GM18951 (cell line): ENCODE results near the gene TAS2R46.
"Not testable (repeated sequence)": the region's sequence is repeated elsewhere in the genome, so short reads cannot be mapped to it uniquely, and the experiment has no call there.

Experiments
- POLR2A ChIP-seq: IDR thresholded peaks from 4 replicates; pipeline ENCODE4 v1.6.1; 2011; ENCODE audit warnings: mild to moderate bottlenecking; ENCODE audit not compliant: insufficient read length, insufficient read depth; ENCODE audit errors: extremely low read depth
- in situ Hi-C: fragments of 300-500 bp; cut with MboI; formaldehyde crosslinking; loops from one replicate; pipeline ENCODE4 v1.12.0; 2022; ENCODE audit warnings: low sequenced_read_pairs, mixed read lengths, inconsistent platforms; ENCODE audit not compliant: unreplicated experiment

TAS2R46 gene, protein sequence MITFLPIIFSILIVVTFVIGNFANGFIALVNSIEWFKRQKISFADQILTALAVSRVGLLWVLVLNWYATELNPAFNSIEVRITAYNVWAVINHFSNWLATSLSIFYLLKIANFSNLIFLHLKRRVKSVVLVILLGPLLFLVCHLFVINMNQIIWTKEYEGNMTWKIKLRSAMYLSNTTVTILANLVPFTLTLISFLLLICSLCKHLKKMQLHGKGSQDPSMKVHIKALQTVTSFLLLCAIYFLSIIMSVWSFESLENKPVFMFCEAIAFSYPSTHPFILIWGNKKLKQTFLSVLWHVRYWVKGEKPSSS

DNA sequence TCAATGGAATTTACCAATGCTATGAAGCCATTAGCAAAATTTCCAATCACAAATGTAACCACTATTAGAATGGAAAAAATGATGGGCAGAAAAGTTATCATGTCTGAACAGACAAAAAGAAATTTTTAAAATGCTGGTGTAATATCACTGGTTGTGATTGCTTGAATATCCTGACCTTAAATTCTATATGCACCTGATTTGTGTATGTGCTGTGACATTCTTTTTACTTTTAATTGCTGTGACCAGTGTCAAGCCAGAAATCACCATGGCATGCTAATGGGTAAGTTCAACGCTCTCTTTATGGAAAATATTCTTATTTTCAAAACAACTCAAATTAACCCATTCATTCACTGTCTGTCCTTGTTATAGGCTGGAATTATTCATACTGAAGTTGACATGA lies at the start of gene TAS2R46:
Gene TAS2R46 (minus strand): TSS at position 101 of the 400 bp plus-strand sequence. CDS start 0 bp downstream, at position 101.
- in situ Hi-C loops: not testable (repeated sequence)

DNA sequence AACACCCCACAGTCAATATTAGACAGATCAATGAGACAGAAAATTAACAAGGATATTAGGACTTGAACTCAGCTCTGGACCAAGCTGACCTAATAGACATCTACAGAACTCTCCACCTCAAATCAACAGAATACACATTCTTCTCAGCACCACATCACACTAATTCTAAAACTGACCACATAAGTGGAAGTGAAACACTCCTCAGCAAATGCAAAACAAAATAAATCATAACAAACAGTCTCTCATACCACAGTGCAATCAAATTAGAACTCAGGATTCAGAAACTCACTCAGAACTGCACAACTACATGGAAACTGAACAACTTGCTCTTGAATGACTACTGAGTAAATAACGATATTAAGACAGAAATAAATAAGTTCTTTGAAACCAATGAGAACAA lies 49.1 kb upstream of the TAS2R46 start:
- in situ Hi-C loops: not testable (repeated sequence)

DNA sequence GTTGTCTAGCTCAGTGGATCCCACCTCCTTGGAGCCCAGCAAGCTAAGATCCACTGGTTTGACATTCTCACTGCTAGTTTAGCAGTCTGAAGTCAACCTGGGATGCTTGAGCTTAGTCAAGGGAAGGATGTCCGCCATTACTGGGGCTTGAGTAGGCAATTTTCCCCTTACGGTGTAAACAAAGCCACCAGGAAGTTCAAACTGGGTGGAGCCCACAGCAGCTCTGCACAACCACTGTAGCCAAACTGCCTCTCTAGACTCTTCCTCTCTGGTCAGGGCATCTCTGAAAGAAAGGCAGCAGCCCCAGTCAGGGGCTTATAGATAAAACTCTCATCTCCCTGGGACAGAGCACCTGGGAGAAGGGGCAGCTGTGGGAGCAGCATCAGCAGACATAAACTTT lies 46.8 kb upstream of the TAS2R46 start:
- in situ Hi-C loops: no loop called here
- no peak for TF ChIP-seq POLR2A

DNA sequence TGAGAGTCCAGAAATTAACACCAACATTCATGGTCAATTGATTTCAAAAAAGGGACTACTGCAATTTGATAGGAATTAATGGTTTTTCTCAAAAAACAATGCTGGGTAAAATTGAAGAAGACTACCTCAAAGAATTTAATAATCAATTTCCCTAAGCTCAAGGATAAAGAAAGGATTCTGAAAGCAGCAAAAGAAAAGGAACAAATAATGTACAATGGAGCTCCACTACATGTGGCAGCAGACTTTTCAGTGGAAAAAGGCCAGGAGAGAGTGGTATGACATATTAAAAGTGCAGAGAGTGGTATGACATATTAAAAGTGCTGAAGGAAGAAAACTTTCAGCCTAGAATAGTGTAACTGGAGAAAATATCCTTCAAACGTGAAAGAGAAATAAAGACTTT lies 45.6 kb upstream of the TAS2R46 start:
- in situ Hi-C loops: no loop called here
- TF ChIP-seq POLR2A: no peak

DNA sequence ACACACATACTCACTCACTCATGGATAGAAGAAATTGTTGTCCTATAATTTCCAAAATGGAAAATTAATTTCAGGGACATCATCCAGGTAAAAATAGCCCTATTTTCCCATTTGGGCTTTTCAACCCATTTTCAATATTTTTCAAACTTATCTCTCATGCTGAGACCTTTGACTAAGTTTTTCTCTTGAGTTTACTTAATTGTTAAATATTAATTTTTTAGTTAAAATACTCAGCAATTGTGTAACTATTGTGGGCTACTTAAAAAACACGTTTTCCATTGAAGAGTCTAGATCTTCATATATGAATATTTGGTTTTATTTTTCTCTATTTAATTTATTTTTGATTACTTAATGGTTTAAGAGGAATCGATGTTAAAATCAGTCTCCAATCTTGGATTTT lies 44.2 kb upstream of the TAS2R46 start:
- no peak for TF ChIP-seq POLR2A
- in situ Hi-C loops: no loop called here

DNA sequence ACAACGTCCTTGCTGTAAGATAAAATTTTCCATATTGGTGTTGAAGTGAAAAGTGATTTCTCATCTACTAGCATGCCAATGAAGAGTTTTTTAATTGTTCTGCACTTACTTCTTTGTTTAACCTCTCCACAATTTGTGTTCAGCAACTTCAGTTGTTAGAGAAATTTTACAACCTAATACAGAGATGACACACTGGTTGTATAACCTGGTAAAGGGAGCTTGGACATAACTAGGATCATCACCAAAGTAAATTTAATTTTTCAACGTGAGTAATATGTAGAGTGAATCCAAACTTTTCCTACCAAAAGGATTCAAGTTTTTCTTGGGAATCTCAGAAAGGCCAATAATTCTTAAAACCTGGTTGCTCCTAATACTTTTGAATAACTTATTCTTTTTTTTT lies 43.5 kb upstream of the TAS2R46 start:
- TF ChIP-seq POLR2A: no peak
- in situ Hi-C loops: no loop called here

DNA sequence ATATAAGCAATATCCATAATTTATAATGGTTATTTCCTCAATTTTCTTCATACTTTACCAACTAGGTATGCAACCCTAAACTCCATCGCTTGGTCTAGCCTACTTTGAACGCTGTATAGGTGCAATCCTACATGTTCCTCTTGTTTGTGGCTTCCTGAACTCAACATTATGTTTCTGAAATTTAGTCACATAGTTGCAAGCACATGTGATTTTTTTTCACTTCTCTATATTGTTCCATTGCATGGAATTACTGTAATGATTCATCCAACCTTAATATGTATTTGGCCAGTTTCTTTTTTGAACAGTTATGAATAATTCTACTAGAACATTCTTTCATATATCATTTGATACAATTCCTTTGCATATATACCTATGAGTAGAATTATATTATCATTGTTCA lies 32.8 kb upstream of the TAS2R46 start:
- in situ Hi-C loops: not testable (repeated sequence)

DNA sequence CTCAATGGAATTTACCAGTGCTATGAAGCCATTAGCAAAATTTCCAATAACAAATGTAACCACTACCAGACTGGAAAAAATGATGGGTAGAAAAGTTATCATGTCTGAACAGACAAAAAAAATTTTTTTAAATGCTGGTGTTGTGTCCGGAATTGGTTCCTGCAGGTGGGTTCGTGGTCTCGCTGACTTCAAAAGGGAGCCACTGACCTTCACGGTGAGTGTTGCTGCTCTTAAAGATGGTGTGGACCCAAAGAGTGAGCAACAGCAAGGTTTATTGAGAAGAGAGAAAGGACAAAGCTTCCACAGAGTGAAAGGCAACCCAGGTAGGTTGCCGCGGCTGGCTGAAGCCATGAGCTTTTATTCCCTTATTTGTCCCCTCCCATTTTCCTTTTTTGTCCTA lies 30.0 kb upstream of the TAS2R46 start, which contains the start of gene TAS2R43:
Gene TAS2R43 (minus strand): TSS at position 186 of the 400 bp plus-strand sequence. CDS start 84 bp downstream, at position 102.
- in situ Hi-C loops: no loop called here

DNA sequence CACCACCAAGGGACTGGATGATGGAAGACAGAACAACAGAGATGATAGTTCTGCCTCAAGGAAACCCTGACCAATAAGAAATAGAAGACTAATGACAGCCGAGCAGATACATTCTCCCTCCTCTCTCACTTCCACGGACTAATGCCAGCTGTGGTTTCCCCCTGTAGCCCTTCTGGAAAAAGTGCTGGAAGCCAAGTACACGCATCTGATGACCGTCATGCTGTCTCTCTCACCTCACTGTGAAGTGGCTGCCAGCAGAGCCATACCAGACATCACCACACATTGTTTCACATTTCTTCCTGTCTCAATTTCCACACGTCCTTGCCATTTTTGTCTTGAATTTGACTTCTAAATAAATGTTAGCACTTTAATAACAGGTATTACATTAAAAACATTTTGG lies 27.2 kb upstream of the TAS2R46 start:
- no peak for TF ChIP-seq POLR2A
- in situ Hi-C loops: no loop called here

More for the DNA sequence above, 30.0 kb upstream of the TAS2R46 start, which contains the start of gene TAS2R43:
- TF ChIP-seq POLR2A: no peak

DNA sequence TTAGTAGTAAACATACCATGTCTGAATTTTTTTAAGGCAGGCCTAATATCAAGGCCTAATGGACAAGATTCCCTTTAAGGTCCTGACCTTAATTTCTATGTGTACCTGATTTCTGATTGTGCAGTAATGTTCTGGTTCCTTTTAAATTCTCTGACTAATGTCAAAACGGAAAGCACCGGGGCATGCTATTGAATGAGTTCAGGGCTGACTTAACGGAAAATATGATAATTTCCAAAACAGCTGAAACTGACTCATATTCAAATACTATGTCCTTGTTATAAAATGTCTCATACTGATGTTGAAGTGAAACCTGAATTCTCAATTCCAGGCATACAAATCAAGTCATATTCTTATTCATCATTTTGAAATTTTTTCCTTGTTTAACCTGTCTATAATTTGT lies 23.3 kb upstream of the TAS2R46 start:
- in situ Hi-C loops: no loop called here
- TF ChIP-seq POLR2A: no peak

DNA sequence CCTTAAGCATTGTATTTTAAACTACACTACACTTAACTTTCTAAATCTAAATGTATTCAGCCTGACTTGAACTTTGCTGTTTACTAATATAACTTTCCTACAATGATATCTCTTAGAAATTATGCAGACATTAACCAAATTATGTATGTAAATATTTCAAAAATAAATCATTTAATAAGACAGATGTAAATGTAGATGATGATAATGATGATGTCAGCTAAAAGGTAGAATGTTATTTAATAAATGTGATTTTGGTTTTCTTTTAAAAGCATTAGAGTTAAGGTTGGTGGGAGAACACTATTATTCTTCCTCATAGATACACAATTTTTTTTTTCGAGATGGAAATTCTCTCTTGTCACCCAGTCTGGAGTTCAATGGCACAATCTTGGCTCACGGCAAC lies 19.9 kb upstream of the TAS2R46 start:
- in situ Hi-C loops: no loop called here
- no peak for TF ChIP-seq POLR2A

DNA sequence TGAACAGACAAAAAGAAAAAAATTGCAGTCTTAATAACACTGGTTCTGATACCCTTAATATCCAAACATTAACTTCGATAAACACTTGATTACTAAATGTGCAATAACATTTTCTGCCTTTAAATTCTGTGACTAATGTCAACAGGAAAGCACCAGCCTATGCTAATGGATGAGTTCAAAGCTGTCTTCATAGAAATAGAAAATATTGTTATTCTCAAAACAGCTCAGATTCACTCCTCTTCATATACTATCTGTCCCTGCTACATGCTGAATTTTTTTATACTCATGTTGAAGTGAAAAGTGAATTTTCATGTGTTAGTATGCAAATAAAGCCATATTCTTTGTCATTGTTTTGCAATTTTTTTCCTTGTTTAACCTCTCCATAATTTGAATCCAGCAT lies 16.2 kb upstream of the TAS2R46 start:
- in situ Hi-C loops: no loop called here
- TF ChIP-seq POLR2A: no peak

DNA sequence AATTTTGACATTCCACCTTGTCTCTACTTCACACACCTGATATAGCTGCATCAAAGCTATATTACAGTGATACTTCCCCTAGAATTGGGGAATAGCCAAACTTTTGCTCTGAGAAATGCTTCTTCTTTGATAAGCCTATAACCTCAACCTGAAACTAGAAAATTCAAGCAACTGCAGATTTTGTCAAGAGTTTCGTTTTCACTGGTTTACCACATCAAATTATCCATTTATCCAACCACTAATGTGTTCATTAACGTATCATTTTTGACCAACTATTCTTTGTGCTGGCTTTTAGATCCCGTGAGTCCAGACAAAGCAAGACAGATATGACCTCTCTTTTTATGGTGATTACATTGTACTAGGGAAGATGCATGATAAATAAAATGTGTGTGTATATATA lies 13.5 kb upstream of the TAS2R46 start:
- in situ Hi-C loops: no loop called here

DNA sequence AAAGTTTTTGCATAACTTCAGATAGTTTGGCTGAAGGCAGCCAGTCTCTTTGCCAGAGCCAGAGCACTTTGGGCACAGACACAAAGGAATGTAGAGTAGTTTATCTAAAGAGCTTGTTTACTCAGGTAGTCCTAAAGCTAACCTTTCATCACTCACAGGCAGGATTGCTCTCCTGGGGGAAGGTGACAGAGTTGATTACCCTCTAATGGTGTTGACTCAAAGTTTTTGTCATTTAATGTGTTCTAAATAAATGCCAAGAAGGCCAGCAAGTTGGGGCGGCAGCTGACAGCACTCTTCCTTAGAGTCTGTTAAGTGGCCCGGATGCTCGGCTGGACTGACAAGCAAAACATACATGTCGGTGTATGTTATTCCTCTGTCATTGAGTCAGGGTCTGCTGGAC lies 9.3 kb upstream of the TAS2R46 start:
- in situ Hi-C loops: loop anchor here (5.0 kb wide), 1 partner anchor 54 kb away; no protein-coding TSS in a partner anchor
- TF ChIP-seq POLR2A: no peak

More for the DNA sequence above, 13.5 kb upstream of the TAS2R46 start:
- TF ChIP-seq POLR2A: no peak

DNA sequence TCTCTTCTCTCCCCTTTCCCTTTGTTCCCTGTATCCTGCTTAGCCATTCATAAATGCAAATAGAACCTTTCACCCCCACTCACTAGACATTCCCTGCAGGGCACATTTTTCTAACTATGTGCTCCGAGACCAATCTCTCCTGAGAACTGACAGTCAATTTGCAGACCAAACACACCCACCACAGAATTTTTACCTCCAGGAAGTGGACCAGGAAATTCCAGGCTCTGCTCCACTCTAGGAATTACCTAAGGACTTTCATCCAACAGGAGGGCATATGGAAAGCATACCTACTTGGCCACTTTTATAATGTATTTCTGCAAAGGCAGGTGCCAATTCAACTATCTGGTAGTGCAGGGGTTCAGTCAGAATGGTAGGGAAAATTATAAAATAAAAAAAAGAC lies 8.9 kb upstream of the TAS2R46 start:
- in situ Hi-C loops: loop anchor here (5.0 kb wide), 1 partner anchor 54 kb away; no protein-coding TSS in a partner anchor

More for the DNA sequence above, 8.9 kb upstream of the TAS2R46 start:
- TF ChIP-seq POLR2A: no peak
